Activated CD4-positive, alpha-beta T cell treated with anti-CD3 and anti-CD28 coated beads for 48 hours (primary cell): Measurements from ENCODE around the gene PEX3.
"Not testable (repeated sequence)": the region's sequence is repeated elsewhere in the genome, so short reads cannot be mapped to it uniquely, and the experiment has no call there.

ENCODE experiments used
- DNase-seq: peaks from one replicate; pipeline ENCODE4 v3.0.0-alpha.2; 2020

The PEX3 gene

DNA sequence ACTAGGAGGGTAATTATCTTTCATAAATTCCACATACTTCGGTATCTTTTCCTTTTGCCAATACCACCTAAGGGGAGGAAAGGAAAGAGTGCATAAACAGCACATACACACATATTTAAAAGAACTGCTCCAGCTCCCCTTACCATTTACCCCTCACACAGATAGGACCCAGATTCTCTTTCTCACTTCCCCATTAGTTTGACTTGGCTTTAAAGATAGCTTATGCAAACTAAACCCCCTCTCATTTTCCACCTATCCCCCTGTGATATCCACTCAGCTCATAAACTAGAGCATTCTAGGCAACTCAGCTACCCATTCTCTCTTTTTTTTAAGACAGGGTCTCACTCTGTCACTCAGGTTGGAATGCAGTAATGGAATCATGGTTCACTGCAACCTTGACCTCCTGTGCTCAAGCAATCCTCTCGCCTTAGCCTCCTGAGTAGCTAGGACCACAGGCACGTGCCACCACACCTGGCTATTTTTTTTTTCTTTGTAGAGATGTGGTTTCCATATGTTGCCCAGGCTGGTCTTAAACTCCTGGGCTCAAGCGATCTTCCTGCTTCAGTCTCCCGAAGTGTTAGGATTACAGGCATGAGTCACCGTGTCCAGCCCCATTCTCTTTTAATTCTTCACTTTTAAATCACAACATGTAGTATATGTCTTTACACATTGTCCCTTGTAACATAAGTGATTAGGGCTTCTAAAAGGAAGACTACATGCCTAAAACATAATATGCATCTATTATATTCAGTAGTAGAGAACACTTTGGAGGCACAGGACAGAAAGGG, 56.9 kb downstream of the PEX3 start:
- DNase-seq: no peak

DNA sequence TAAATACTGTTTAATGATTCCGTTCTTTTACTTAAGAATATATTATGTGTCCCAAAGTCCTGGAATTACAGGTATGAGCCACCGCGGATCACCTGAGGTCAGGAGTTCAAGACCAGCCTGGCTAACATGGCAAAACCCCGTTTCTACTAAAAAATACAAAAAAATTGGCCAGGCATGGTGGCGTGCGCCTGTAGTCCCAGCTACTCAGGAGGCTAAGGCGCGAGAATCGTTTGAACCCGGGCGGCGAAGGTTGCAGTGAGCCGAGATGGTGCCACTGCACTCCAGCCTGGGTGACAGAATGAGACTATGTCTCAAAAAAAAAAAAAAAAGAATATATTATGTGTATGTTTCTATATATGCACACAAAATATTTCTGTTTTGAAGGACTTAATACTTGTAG, 59.7 kb downstream of the PEX3 start:
- not testable (repeated sequence) for DNase-seq

DNA sequence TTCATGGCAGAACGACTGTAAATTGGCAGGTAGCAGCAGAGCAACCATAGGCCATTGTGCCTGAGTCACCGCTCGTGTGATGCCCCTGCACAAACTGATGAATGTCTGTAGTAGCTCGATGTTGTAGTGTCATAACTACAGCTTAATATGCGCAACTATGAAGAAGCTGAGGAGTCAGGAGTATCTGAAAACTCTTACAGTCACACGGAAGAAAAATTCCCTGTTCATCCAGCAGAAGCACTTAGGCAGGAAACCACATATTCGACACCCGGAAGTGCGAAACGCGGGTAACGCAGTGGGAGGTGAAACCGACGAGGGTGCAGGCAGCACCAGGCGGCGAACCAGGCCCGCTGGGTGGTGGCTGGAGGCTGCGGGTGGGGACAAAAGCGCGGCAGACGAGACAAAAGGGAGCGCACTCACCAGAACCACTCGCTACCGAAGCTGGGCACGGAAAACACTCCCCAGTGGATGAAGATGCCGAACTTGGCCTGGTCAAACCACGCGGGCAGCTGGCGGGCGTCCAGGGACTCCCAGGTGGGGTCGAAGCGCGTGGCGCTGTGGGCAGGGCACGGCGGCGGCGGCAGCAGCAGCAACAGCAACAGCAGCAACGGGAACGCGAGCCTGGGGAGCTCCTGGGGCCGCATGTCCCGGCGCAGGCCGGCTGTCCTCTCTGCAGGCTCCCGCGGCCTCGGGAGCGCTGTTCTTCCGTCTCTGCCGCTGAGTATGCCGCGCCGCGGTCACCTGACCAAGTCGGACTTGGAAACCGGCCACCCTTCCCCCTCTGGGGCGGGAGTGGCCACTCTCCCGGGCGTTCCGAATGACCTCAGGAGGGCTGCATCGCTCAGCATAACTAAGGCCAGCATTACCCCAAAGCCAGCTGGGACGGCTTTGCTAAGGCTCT, 60.6 kb downstream of the PEX3 start, which contains the start of gene FUCA2:
TSS of gene FUCA2 (minus strand) at position 730 of the 901 bp plus-strand sequence. CDS start at position 644, 86 bp downstream.
- peak; percentile 74 for DNase-seq

DNA sequence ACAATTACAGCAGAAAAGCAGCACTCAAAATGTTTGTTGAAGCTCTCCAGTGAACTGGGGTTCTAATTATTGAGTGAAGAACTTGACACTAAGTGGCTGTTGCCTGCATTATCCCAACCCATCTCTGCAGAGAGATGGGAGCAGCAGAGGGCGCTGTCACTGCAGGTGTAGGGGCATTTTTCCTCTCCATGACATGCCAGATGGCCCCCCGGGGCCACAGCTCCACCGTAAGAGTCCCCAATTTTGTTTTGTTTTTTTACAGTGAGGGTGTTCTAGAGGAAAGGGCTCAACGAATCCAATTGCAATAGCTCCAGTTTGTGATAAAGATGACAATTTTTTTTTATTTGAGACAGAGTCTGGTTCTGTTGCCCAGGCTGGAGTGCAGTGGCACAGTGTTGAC, 62.8 kb downstream of the PEX3 start:
- DNase-seq: peak; percentile 62

- DNase-seq: no peak
Observed at GRCh38 chr6:143515061-143515760, 64.6 kb downstream of the PEX3 start.

DNA sequence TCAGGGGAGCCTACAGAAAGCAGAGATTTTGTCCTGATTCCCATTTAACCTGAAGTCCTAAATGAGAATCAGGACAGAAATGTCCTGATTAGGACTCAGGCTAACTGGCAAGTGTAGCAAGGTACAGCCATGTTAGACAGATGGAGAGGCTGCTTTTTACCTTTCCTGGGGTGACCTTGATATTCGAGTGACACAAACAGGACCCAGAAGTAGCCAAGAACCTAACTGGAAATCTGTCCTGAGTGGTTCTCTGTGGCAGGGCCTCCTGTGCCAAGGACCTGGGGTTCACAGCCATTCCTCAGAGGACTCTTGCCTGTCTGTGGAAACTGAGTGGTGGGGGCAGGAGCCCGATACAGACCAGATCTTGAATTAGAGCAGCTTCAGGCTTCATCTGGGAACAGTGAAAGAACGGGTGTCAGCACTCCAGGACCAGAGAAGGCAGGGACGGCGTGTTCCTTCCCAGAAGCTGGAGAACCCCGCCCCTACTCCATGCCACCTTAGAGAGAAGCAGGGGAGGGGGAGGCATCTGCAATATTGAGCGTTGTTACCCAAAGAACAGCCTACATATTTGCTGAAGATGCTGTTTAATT, 65.3 kb downstream of the PEX3 start:
- DNase-seq: no peak

- DNase-seq: no peak
Observed at GRCh38 chr6:143516690-143517446, 66.3 kb downstream of the PEX3 start.

- DNase-seq: no peak
Observed at GRCh38 chr6:143517447-143517773, 66.8 kb downstream of the PEX3 start.

GRCh38 chr6:143522039-143522600, 71.5 kb downstream of the PEX3 start:
- no peak for DNase-seq

DNA sequence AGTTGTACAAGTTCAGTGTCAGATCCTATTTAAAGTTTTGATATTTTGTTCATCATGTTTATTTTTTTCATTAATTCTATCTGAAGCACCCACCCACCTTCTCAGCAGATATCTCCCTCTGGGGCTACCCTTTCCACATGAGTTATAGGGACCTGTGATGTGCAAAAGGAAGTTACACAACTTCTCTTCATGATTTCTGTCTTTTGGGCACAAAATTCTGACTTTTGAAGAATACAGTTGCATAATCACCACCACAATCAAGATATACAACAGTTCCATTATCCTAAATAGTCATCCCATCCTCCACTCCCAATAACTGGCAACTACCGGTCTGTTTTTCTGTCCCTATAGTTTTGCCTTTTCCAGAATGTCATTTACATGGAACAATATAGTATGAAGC, 74.8 kb downstream of the PEX3 start:
- DNase-seq: no peak

GRCh38 chr6:143527677-143528076, 77.1 kb downstream of the PEX3 start:
- DNase-seq: no peak

DNA sequence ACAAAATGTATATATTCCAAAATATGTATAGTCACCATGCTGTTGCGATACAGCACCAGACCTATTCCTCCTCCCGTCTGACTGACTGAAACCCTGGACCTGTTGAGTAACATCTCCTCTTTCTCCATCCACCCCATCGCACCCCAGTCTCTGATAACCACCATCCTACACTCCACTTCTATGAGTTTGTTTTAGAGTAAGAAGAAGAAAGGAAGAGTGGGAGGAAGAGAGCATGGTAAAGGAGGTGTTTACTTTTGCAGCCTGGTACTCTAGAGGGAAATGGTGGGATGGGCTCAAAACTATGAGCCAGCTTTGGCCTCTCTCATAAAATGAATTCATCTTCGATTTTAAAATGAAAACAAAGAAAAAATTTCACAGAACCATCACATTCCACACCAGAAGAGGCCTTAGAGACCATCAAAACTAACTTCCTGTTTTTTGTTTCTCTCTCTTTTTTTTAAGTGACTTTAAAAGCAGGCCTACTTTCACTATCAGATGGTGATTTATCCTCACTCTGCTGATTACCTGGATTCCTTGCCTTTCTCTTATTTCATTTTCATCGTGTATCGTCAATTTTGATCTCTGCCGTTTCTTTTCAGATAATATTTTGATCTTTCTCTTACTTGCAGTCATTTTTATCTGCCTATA, 77.7 kb downstream of the PEX3 start:
- no peak for DNase-seq

- peak; percentile 17 for DNase-seq
Observed at GRCh38 chr6:143529095-143529494, 78.5 kb downstream of the PEX3 start.

DNA sequence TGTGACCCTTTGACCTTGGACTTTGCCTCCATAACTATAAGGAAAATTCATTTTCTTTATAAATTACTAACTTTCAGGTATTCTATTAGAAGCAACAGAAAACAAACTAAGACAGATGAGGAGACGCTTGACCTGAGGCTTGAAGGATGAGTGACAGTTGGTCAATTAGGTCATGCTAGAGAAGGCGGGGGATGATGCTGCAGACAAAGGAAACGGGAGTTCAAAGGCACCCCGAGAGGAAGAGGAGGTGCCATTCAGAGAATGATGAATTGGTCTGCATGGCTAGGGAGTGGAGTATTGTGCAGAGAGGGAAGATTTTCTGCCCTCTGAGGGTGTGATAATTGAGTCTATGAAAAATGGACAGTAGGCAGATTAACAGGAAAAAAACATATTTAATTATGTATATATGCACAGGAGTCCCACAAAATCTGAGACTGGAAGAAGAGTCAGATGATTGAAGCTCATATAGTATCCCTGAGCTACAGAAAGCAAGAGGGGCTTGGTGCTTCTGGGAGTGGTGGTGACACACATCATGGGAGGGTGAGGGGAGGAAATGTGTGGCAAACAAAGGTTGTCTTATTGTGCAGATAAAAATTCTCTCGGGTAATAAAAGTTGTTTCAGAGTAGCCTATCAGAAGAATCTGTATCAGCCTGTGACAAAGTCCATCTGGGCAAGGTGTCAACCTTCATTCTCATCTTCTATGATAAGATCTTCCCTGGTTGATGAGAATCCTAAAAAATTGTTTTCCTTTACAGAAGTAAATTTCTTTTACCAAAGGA, 81.3 kb downstream of the PEX3 start:
- no peak for DNase-seq

- DNase-seq: no peak
Observed at GRCh38 chr6:143535189-143535614, 84.6 kb downstream of the PEX3 start.

- peak; percentile 61 for DNase-seq
Observed at GRCh38 chr6:143536461-143536865, 85.9 kb downstream of the PEX3 start.

GRCh38 chr6:143536866-143537691, 86.5 kb downstream of the PEX3 start:
- DNase-seq: peak; percentile 73

GRCh38 chr6:143538374-143538773, 87.8 kb downstream of the PEX3 start:
- DNase-seq: no peak

GRCh38 chr6:143539106-143539505, 88.5 kb downstream of the PEX3 start:
- DNase-seq: no peak

- no peak for DNase-seq
Observed at GRCh38 chr6:143539734-143540133, 89.1 kb downstream of the PEX3 start.
